ENCODE results near the gene EDC4.

Gene EDC4

DNA sequence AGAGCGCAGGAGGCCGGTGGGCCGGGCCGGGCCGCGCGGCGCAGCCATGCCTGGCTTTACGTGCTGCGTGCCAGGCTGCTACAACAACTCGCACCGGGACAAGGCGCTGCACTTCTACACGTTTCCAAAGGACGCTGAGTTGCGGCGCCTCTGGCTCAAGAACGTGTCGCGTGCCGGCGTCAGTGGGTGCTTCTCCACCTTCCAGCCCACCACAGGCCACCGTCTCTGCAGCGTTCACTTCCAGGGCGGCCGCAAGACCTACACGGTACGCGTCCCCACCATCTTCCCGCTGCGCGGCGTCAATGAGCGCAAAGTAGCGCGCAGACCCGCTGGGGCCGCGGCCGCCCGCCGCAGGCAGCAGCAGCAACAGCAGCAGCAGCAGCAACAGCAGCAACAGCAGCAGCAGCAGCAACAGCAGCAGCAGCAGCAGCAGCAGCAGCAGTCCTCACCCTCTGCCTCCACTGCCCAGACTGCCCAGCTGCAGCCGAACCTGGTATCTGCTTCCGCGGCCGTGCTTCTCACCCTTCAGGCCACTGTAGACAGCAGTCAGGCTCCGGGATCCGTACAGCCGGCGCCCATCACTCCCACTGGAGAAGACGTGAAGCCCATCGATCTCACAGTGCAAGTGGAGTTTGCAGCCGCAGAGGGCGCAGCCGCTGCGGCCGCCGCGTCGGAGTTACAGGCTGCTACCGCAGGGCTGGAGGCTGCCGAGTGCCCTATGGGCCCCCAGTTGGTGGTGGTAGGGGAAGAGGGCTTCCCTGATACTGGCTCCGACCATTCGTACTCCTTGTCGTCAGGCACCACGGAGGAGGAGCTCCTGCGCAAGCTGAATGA lies 30.1 kb upstream of the EDC4 start:
- Histone ChIP-seq H3K4me1 (no peaks in the 10 kb centered on the region), H3K9me3 (no peaks in the 10 kb centered on the region), H3K4me3 (ENCODE audit: low read depth, low read length) (peak overlapping the region; percentile 92), H3K27me3 (no peaks in the 10 kb centered on the region), H3K36me3 (no peaks in the 10 kb centered on the region)
- TF ChIP-seq CTCF (IDR thresholded peaks at IDR 0.05; ENCODE audit: low read depth, low read length) = peak; percentile 40; the same call in 1 of the 2 replicates
- DNase-seq = peak; percentile 73

- peak; percentile 26 for DNase-seq
- Histone ChIP-seq H3K27me3 (no peaks in the 10 kb centered on the region), H3K4me1 (no peaks in the 10 kb centered on the region), H3K36me3 (no peaks in the 10 kb centered on the region; the same call in 1 of the 2 replicates), H3K9me3 (no peaks in the 10 kb centered on the region), H3K4me3 (ENCODE audit: low read depth, low read length) (peak overlapping the region; percentile 92)
- no peak for TF ChIP-seq CTCF (IDR thresholded peaks at IDR 0.05; ENCODE audit: low read depth, low read length)
Observed at GRCh38 chr16:67843343-67843765, 29.5 kb upstream of the EDC4 start.

- Histone ChIP-seq H3K36me3 (peaks cover 5% of the 10 kb centered on the region; the same call in 1 of the 2 replicates), H3K4me1 (no peaks in the 10 kb centered on the region), H3K27me3 (no peaks in the 10 kb centered on the region), H3K4me3 (ENCODE audit: low read depth, low read length) (peak overlapping the region; percentile 92), H3K9me3 (no peaks in the 10 kb centered on the region)
- peak; percentile 25; the same call in 1 of the 2 replicates for TF ChIP-seq CTCF (IDR thresholded peaks at IDR 0.05; ENCODE audit: low read depth, low read length)
- peak; percentile 49 for DNase-seq
Observed at GRCh38 chr16:67844497-67844896, 28.4 kb upstream of the EDC4 start.

GRCh38 chr16:67845291-67846062 lies 27.4 kb upstream of the EDC4 start:
- H3K4me1 ChIP-seq = no peaks in the 10 kb centered on the region
- no peaks in the 10 kb centered on the region for H3K27me3 ChIP-seq
- TF ChIP-seq CTCF (IDR thresholded peaks at IDR 0.05; ENCODE audit: low read depth, low read length) = no peak
- H3K36me3 ChIP-seq = peaks cover 5% of the 10 kb centered on the region; the same call in 1 of the 2 replicates
- peak overlapping the region; percentile 96 for H3K4me3 ChIP-seq (ENCODE audit: low read depth, low read length)
- no peak for DNase-seq
- no peaks in the 10 kb centered on the region for H3K9me3 ChIP-seq

- TF ChIP-seq CTCF (IDR thresholded peaks at IDR 0.05; ENCODE audit: low read depth, low read length) = no peak
- H3K36me3 ChIP-seq = peaks cover 5% of the 10 kb centered on the region; the same call in 1 of the 2 replicates
- no peak for DNase-seq
- H3K27me3 ChIP-seq = no peaks in the 10 kb centered on the region
- no peaks in the 10 kb centered on the region for H3K9me3 ChIP-seq
- H3K4me3 ChIP-seq (ENCODE audit: low read depth, low read length) = peak overlapping the region; percentile 96
- H3K4me1 ChIP-seq = no peaks in the 10 kb centered on the region
Observed at GRCh38 chr16:67846063-67846319, 26.9 kb upstream of the EDC4 start.

Data from BE2C (cell line).